HepG2 (cell line): Measurements from ENCODE around the gene GRM7. TPM values are rescaled to one million over a fixed set of nuclear protein-coding genes. Genes with fewer than 3 reads are reported as not detected.

Source experiments
- ATAC-seq: fragments of 200-7000 bp; cut with Tn5 transposase; 3 replicates; pipeline ENCODE4 v1.9.1; 2020; ENCODE audit warnings: mild to moderate bottlenecking, moderate library complexity
- BruUV-seq: library from RNA; stranded (reverse); fragments of 400-500 nt; replicated peaks from 2 replicates; lab custom pipeline; 2021; lab: Mats Ljungman, UMichigan
- CTCF ChIA-PET: fragments of 300-600 bp; formaldehyde crosslinking; extraction: SDS; loops from one replicate; lab custom pipeline; 2021; ENCODE audit warnings: low total read pairs, inconsistent platforms, low intra/inter-chr PET ratio; lab: Yijun Ruan, JAX
- POLR2A ChIA-PET: fragments of 350-600 bp; sonication (Branson Sonifier 250); formaldehyde crosslinking; loops from one replicate; lab custom pipeline; 2020; ENCODE audit warnings: antibody characterized with exemption, inconsistent platforms; lab: Yijun Ruan, JAX
- DNase-seq: peaks from one replicate; pipeline ENCODE4 v3.0.0-alpha.2; 2015; ENCODE audit warnings: low spot score
- FAIRE-seq: peaks from 3 replicates; lab custom pipeline; 2011; peaks lifted over from hg19 to GRCh38; lab: Jason Lieb, UNC
- H2AFZ ChIP-seq: one replicate; pipeline ENCODE4 v1.6.1; 2011; ENCODE audit warnings: low read length, inconsistent platforms
- H3K27ac ChIP-seq: fragments of 300-600 bp; 3 replicates; pipeline ENCODE4 v1.8.0; 2011; ENCODE audit warnings: mixed run types, mild to moderate bottlenecking, mixed read lengths, low read length, inconsistent platforms; ENCODE audit not compliant: insufficient read depth; ENCODE audit errors: extremely low read length
- H3K27me3 ChIP-seq, 2 experiments: fragments of 200-600 bp in 1 of 2; 2 replicates in 1 of 2; 3 replicates in 1 of 2; pipeline versions ENCODE4 v1.6.0 to v1.8.0; 2011; ENCODE audit warnings: low read length in 2 of 2, mild to moderate bottlenecking in 2 of 2, moderate library complexity in 2 of 2, inconsistent platforms in 1 of 2; ENCODE audit not compliant: insufficient read depth in 2 of 2, control insufficient read depth in 1 of 2
- H3K36me3 ChIP-seq, 2 experiments: fragments of 200-600 bp in 1 of 2; replicated peaks in 1 of 2; 2 replicates in 1 of 2; 3 replicates in 1 of 2; pipeline versions ENCODE4 v1.5.1 to v1.8.0; 2011; ENCODE audit warnings: low read length in 2 of 2, inconsistent platforms in 1 of 2; ENCODE audit not compliant: insufficient read depth in 2 of 2, control insufficient read depth in 1 of 2
- H3K4me1 ChIP-seq: 2 replicates; pipeline ENCODE4 v1.5.1; 2012; ENCODE audit warnings: low read length, inconsistent platforms; ENCODE audit not compliant: insufficient read depth
- H3K4me2 ChIP-seq: 2 replicates; pipeline ENCODE4 v1.6.0; 2011; ENCODE audit warnings: low read depth, low read length, inconsistent platforms
- H3K4me3 ChIP-seq, 3 experiments: fragments of 200-600 bp in 1 of 3; sonication (generic), shearing (Covaris generic) in 1 of 3; replicated peaks in 1 of 3; 2 replicates each; pipeline ENCODE4 v1.5.1; 2011 to 2016; ENCODE audit warnings: low read length in 3 of 3, inconsistent platforms in 2 of 3, low read depth in 2 of 3, mild to moderate bottlenecking in 2 of 3, control low read depth in 1 of 3, mixed read lengths in 1 of 3; ENCODE audit not compliant: insufficient read depth in 1 of 3
- H3K79me2 ChIP-seq: one replicate; pipeline ENCODE4 v1.6.1; 2011; ENCODE audit warnings: low read length, inconsistent platforms; ENCODE audit not compliant: insufficient read depth
- H3K9ac ChIP-seq: 2 replicates; pipeline ENCODE4 v1.6.0; 2011; ENCODE audit warnings: mild to moderate bottlenecking, low read depth, low read length, inconsistent platforms; ENCODE audit not compliant: insufficient read depth
- H3K9me3 ChIP-seq: 2 replicates; pipeline ENCODE4 v1.5.1; 2012; ENCODE audit warnings: mild to moderate bottlenecking, low read length
- H4K20me1 ChIP-seq: 2 replicates; pipeline ENCODE4 v1.6.0; 2011; ENCODE audit warnings: inconsistent platforms, mild to moderate bottlenecking, low read length, moderate library complexity; ENCODE audit not compliant: insufficient read depth
- FOXP4 ChIP-seq: sonication (generic); formaldehyde crosslinking; IDR thresholded peaks from 2 replicates; pipeline ENCODE4 v1.4.0; 2020; ENCODE audit warnings: missing genetic modification reagents
- JDP2 ChIP-seq: sonication (generic); formaldehyde crosslinking; IDR thresholded peaks from 2 replicates; pipeline ENCODE4 v1.8.1; 2022; ENCODE audit warnings: missing genetic modification reagents, borderline replicate concordance
- LRRFIP1 ChIP-seq: sonication (generic); formaldehyde crosslinking; conservative IDR thresholded peaks from 2 replicates; pipeline ENCODE4 v1.4.0; 2020; ENCODE audit warnings: missing genetic modification reagents
- ZFX ChIP-seq: sonication (generic); formaldehyde crosslinking; IDR thresholded peaks from 2 replicates; pipeline ENCODE4 v1.4.0; 2020; ENCODE audit warnings: mild to moderate bottlenecking, low read depth, missing genetic modification reagents, moderate library complexity
- ZNF138 ChIP-seq: sonication (generic); formaldehyde crosslinking; IDR thresholded peaks from 2 replicates; pipeline ENCODE4 v1.5.0; 2020; ENCODE audit warnings: mild to moderate bottlenecking, low read depth, missing genetic modification reagents
- ZNF335 ChIP-seq: sonication (generic); formaldehyde crosslinking; IDR thresholded peaks from 2 replicates; pipeline ENCODE4 v1.4.0; 2020; ENCODE audit warnings: missing genetic modification reagents
- WGBS: methylation state at CpG from one replicate; pipeline ENCODE4 v1.1.6; 2017; ENCODE audit warnings: low lambda C conversion rate; 5-methylcytosine and 5-hydroxymethylcytosine counted together
- in situ Hi-C: cut with HindIII; loops from 2 replicates; pipeline ENCODE4 v1.10.0; 2017; ENCODE audit warnings: low pct_unique_long_range_greater_than_20kb; ENCODE audit not compliant: extremely low pct_ligation_motif_present
- intact Hi-C: fragments of 100-400 bp; cut with micrococcal nuclease; formaldehyde crosslinking; loops from one replicate; pipeline ENCODE4 v1.10.0; 2022; ENCODE audit not compliant: unreplicated experiment
- polyA plus RNA-seq, 8 experiments: library from polyadenylated mRNA; depleted of rRNA in 3 of 8; stranded (reverse) in 7 of 8; unstranded in 1 of 8; fragments of >200 nt; fragmentation: Illumina TruSeq in 4 of 8; extraction: Trizol in 4 of 8; gene quantifications; 2 replicates each; pipeline versions ENCODE4 v1.2.1 to v1.2.3, GENCODE V29; 2011 to 2016; ENCODE audit warnings: low read depth in 4 of 8, missing spikeins in 1 of 8, mixed read lengths in 1 of 8; ENCODE audit not compliant: insufficient read depth in 1 of 8
- total RNA-seq, 5 experiments: library from RNA; depleted of rRNA; stranded (reverse); fragments of >200 nt; fragmentation: Illumina TruSeq; extraction: Trizol; gene quantifications; 2 replicates each; pipeline ENCODE4 v1.2.3, GENCODE V29; 2016; ENCODE audit warnings: low read depth in 1 of 5
- TF ChIP-seq, protein P1 (sequence below): IDR thresholded peaks from 2 replicates; pipeline ENCODE4 v1.6.1; 2016; ENCODE audit warnings: low read depth
- TF ChIP-seq, protein P2 (sequence below): sonication (generic); formaldehyde crosslinking; IDR thresholded peaks from 2 replicates; pipeline ENCODE4 v1.5.1; 2020; ENCODE audit warnings: mild to moderate bottlenecking, missing genetic modification reagents, moderate library complexity

GRM7 gene
- total and polyA plus RNA-seq, 2 of the 13 experiments (the other 11 are each of a cell fraction or from before 2014, with no cell fraction given): not detected

DNA sequence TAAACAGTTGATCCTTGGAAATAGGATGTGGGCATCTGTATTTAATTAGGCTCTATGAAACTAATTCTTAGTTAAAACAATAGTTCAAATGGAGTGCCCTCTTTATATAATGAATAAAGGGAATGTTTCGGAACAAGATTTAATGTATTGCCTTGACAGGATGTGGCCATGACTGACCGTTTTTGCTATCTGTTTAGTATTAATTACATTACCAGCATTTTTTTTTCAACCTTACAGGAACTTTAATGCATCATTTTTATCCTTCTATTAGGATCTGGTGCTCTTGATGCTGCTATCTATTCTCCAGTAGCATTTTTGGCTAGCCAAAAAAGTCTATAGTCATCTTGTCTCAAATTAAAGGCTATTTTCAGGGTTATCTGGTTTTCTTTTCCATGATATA lies 340.9 kb downstream of the GRM7 start (continued):
- TF ChIP-seq LRRFIP1 (CRISPR knock-in tag) (no peak), ZNF335 (CRISPR knock-in tag) (no peak)
- TF ChIP-seq, protein P1, sequence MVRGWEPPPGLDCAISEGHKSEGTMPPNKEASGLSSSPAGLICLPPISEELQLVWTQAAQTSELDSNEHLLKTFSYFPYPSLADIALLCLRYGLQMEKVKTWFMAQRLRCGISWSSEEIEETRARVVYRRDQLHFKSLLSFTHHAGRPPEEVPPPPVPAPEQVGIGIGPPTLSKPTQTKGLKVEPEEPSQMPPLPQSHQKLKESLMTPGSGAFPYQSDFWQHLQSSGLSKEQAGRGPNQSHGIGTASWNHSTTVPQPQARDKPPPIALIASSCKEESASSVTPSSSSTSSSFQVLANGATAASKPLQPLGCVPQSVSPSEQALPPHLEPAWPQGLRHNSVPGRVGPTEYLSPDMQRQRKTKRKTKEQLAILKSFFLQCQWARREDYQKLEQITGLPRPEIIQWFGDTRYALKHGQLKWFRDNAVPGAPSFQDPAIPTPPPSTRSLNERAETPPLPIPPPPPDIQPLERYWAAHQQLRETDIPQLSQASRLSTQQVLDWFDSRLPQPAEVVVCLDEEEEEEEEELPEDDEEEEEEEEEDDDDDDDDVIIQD (CRISPR knock-in tag): no peak
- TF ChIP-seq, all 625 proteins: peak for 0

GRCh38 chr3:7203969-7204847 lies 343.3 kb downstream of the GRM7 start:
- Histone ChIP-seq H4K20me1 (no peaks in the 10 kb centered on the region), H3K9me3 (peaks cover 88% of the 10 kb centered on the region), H3K4me1 (no peaks in the 10 kb centered on the region), H3K27me3 (no peaks in the 10 kb centered on the region), H3K79me2 (no peaks in the 10 kb centered on the region), H2AFZ (no peak overlapping the region), H3K27ac (no peak overlapping the region), H3K4me3 (no peak overlapping the region), H3K9ac (no peak overlapping the region), H3K36me3 (no peaks in the 10 kb centered on the region), H3K4me2 (no peak overlapping the region)
- in situ Hi-C loops (no loop called here), intact Hi-C loops (no loop called here)
- under 1% methylated on average over 5 of the region's 5 CpGs for WGBS
- FAIRE-seq (no peak), ATAC-seq (no peak), DNase-seq (no peak)
- no TSS peak for BruUV-seq
- CTCF ChIA-PET: no interaction called here
- POLR2A ChIA-PET: no interaction called here
- no peak for TF ChIP-seq ZNF138 (CRISPR knock-in tag)
- no peak for TF ChIP-seq JDP2
- TF ChIP-seq, protein P2, sequence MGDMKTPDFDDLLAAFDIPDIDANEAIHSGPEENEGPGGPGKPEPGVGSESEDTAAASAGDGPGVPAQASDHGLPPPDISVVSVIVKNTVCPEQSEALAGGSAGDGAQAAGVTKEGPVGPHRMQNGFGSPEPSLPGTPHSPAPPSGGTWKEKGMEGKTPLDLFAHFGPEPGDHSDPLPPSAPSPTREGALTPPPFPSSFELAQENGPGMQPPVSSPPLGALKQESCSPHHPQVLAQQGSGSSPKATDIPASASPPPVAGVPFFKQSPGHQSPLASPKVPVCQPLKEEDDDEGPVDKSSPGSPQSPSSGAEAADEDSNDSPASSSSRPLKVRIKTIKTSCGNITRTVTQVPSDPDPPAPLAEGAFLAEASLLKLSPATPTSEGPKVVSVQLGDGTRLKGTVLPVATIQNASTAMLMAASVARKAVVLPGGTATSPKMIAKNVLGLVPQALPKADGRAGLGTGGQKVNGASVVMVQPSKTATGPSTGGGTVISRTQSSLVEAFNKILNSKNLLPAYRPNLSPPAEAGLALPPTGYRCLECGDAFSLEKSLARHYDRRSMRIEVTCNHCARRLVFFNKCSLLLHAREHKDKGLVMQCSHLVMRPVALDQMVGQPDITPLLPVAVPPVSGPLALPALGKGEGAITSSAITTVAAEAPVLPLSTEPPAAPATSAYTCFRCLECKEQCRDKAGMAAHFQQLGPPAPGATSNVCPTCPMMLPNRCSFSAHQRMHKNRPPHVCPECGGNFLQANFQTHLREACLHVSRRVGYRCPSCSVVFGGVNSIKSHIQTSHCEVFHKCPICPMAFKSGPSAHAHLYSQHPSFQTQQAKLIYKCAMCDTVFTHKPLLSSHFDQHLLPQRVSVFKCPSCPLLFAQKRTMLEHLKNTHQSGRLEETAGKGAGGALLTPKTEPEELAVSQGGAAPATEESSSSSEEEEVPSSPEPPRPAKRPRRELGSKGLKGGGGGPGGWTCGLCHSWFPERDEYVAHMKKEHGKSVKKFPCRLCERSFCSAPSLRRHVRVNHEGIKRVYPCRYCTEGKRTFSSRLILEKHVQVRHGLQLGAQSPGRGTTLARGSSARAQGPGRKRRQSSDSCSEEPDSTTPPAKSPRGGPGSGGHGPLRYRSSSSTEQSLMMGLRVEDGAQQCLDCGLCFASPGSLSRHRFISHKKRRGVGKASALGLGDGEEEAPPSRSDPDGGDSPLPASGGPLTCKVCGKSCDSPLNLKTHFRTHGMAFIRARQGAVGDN: no peak
- no peak for TF ChIP-seq ZFX (CRISPR knock-in tag)
- TF ChIP-seq FOXP4 (CRISPR knock-in tag): no peak
- TF ChIP-seq, protein P1 (CRISPR knock-in tag): no peak
